NCI-H1092 treated with DMSO at 0.1 percent for 48 hours (cell line): ENCODE data around the gene CCDC174.
"Not testable (repeated sequence)": the region's sequence is repeated elsewhere in the genome, so short reads cannot be mapped to it uniquely, and the experiment has no call there.

Experiments
- DNase-seq: peaks from one replicate; lab custom pipeline; 2025; lab: John Stamatoyannopoulos, UW

Gene CCDC174

GRCh38 chr3:14651440-14652251, at the start of gene CCDC174:
TSS of gene CCDC174 (plus strand) at chr3:14651762. CDS start at chr3:14651837, 75 bp downstream.
- peak; percentile 100 for DNase-seq

- DNase-seq: no peak
These were observed 49.4 kb upstream of the CCDC174 start for GRCh38 chr3:14602006-14602803.

- no peak for DNase-seq
These were observed 48.5 kb upstream of the CCDC174 start for GRCh38 chr3:14602804-14603644.

- DNase-seq: no peak
These were observed 46.5 kb upstream of the CCDC174 start for GRCh38 chr3:14605067-14605466.

- DNase-seq: no peak
These were observed 45.8 kb upstream of the CCDC174 start for GRCh38 chr3:14605744-14606143.

- DNase-seq: no peak
These were observed 44.8 kb upstream of the CCDC174 start for GRCh38 chr3:14606669-14607339.

GRCh38 chr3:14608298-14608697, 43.3 kb upstream of the CCDC174 start:
- DNase-seq: no peak

- not testable (repeated sequence) for DNase-seq
These were observed 42.5 kb upstream of the CCDC174 start for GRCh38 chr3:14609058-14609457.

- DNase-seq: no peak
These were observed 42.1 kb upstream of the CCDC174 start for GRCh38 chr3:14609506-14609905.

GRCh38 chr3:14609941-14610340, 41.6 kb upstream of the CCDC174 start:
- DNase-seq: no peak

- DNase-seq: no peak
These were observed 37.4 kb upstream of the CCDC174 start for GRCh38 chr3:14614189-14614588.

GRCh38 chr3:14614862-14615261, 36.7 kb upstream of the CCDC174 start:
- no peak for DNase-seq

GRCh38 chr3:14616606-14617507, 34.7 kb upstream of the CCDC174 start:
- no peak for DNase-seq

GRCh38 chr3:14617508-14618023, 34.0 kb upstream of the CCDC174 start:
- no peak for DNase-seq

GRCh38 chr3:14619605-14620004, 32.0 kb upstream of the CCDC174 start:
- no peak for DNase-seq

- no peak for DNase-seq
These were observed 31.1 kb upstream of the CCDC174 start for GRCh38 chr3:14620512-14620911.

GRCh38 chr3:14621093-14621492, 30.5 kb upstream of the CCDC174 start:
- DNase-seq: no peak

GRCh38 chr3:14622368-14622767, 29.2 kb upstream of the CCDC174 start:
- DNase-seq: no peak

- no peak for DNase-seq
These were observed 28.0 kb upstream of the CCDC174 start for GRCh38 chr3:14623569-14624051.

- no peak for DNase-seq
These were observed 27.1 kb upstream of the CCDC174 start for GRCh38 chr3:14624498-14624897.
